Kidney (tissue), 14 donors: ENCODE measurements around the gene SETD3. TPM values are rescaled to one million over a fixed set of nuclear protein-coding genes. Genes with fewer than 3 reads are reported as not detected.

Source experiments
- DNase-seq, 5 donors: peaks; one replicate each; pipeline ENCODE4 v3.0.0-alpha.2; 2013 to 2020
- FAIRE-seq: peaks from 2 replicates; lab custom pipeline; 2012; peaks lifted over from hg19 to GRCh38; lab: Jason Lieb, UNC
- H3K27ac ChIP-seq, 2 donors: one replicate each; pipeline ENCODE4 v1.7.0; 2013; ENCODE audit warnings: low read depth in 2 of 2, low read length in 2 of 2, inconsistent platforms in 1 of 2
- H3K27me3 ChIP-seq: one replicate; pipeline ENCODE4 v1.7.1; 2013; ENCODE audit warnings: low read length, inconsistent platforms; ENCODE audit not compliant: control insufficient read depth, insufficient read depth
- H3K36me3 ChIP-seq, 3 donors: one replicate each; pipeline versions ENCODE4 v1.7.0 to v1.7.1; 2013; ENCODE audit warnings: low read length in 3 of 3, control low read depth in 1 of 3, inconsistent platforms in 1 of 3; ENCODE audit not compliant: insufficient read depth in 3 of 3, control insufficient read depth in 2 of 3
- H3K4me1 ChIP-seq, 3 donors: one replicate each; pipeline versions ENCODE4 v1.7.0 to v1.7.1; 2013; ENCODE audit warnings: low read length in 3 of 3, inconsistent platforms in 1 of 3, low read depth in 1 of 3; ENCODE audit not compliant: control insufficient read depth in 2 of 3, insufficient read depth in 2 of 3
- H3K4me3 ChIP-seq, 3 donors: one replicate each; pipeline versions ENCODE4 v1.7.0 to v1.8.1; 2013; ENCODE audit warnings: low read length in 3 of 3, control low read depth in 1 of 3, inconsistent platforms in 1 of 3
- H3K9ac ChIP-seq, 3 donors: one replicate each; pipeline versions ENCODE4 v1.7.0 to v1.7.1; 2013; ENCODE audit warnings: low read length in 3 of 3, control low read depth in 1 of 3, inconsistent platforms in 1 of 3
- H3K9me3 ChIP-seq, 3 donors: one replicate each; pipeline versions ENCODE4 v1.7.0 to v1.7.1; 2013; ENCODE audit warnings: low read length in 3 of 3, control low read depth in 1 of 3, inconsistent platforms in 1 of 3; ENCODE audit not compliant: control insufficient read depth in 2 of 3, insufficient read depth in 1 of 3
- intact Hi-C: fragments of 100-400 bp; cut with DNase I; formaldehyde crosslinking; loops from one replicate; pipeline ENCODE4 v1.11.1; 2022
- polyA plus RNA-seq: library from polyadenylated mRNA; stranded (reverse); fragments of 350-450 nt; fragmentation: Illumina TruSeq; extraction: RNeasy Lipid Tissue Mini Kit (QIAGEN cat#74804); gene quantifications from one replicate; pipeline ENCODE4 v1.2.3, GENCODE V29; 2014; ENCODE audit warnings: low read depth, low replicate concordance; ENCODE audit not compliant: insufficient read depth
- total RNA-seq: library from RNA; stranded (reverse); fragmentation: NEBNext Ultra II Directional; extraction: Animal tissue kit (Norgen Biotek cat#: 25700); gene quantifications from one replicate; pipeline ENCODE4 v1.2.1, GENCODE V29; 2021
- TF ChIP-seq, protein P1 (sequence below): IDR thresholded peaks from 3 replicates; pipeline ENCODE4 v1.5.1; 2012; ENCODE audit warnings: mild to moderate bottlenecking, moderate library complexity, borderline replicate concordance; ENCODE audit not compliant: insufficient read depth; ENCODE audit errors: extremely low read depth
- donor health status: control.
- donor health status: control.
- donor health status: control.
- donor health status: control.
- donor health status: control.
- donor health status: DM: yes; HTN: yes; CAD: no.
- donor health status: Normal renal cell carcinoma (clear cell type).

The SETD3 gene
- total and polyA plus RNA-seq, 2 donors from 2014 or later = 74.0 to 85.6 TPM

DNA sequence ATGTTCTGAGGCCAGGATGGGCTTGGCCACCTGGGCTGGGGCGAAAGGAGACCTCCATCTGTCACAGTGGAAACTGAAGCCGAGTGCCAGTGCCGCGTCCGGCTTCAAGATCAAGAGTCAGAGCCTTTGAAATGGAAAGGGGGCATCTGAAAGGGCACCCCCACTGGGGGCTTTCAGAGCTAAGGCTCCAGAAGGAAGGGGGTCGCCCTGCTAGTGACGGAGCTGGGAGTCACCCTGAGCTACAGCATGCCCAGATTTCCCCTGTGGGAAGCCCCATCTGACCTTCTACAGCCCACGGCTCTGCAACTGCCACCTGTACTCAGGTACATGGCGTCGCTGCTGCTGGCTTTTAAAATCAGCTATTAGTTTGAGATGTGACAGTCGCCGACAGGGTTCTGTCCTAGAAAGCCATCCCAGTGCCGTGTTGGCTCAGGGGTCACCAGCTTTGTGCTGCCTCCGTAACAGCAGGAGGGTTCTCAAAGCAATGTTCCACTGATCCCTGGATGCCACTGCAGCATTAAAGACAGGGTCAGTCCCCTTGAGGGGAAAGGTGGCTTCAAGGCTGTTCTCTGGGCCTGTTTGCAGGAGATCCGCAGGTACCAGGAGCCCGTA, 32.0 kb upstream of the SETD3 start:
- intact Hi-C loops = no loop called here
- H3K9me3 ChIP-seq = no peaks in the 10 kb centered on the region
- H3K36me3 ChIP-seq = peaks cover 2 to 17% (median 12%) of the 10 kb centered on the region in 3 donors
- H3K27me3 ChIP-seq = no peaks in the 10 kb centered on the region
- FAIRE-seq = no peak
- no peak overlapping the region for H3K4me3 ChIP-seq
- DNase-seq = peak in 2 of 5 donors; percentile 4 to 42
- H3K9ac ChIP-seq = no peak overlapping the region
- no peak overlapping the region for H3K27ac ChIP-seq
- H3K4me1 ChIP-seq = no peaks in the 10 kb centered on the region
- TF ChIP-seq, protein P1, sequence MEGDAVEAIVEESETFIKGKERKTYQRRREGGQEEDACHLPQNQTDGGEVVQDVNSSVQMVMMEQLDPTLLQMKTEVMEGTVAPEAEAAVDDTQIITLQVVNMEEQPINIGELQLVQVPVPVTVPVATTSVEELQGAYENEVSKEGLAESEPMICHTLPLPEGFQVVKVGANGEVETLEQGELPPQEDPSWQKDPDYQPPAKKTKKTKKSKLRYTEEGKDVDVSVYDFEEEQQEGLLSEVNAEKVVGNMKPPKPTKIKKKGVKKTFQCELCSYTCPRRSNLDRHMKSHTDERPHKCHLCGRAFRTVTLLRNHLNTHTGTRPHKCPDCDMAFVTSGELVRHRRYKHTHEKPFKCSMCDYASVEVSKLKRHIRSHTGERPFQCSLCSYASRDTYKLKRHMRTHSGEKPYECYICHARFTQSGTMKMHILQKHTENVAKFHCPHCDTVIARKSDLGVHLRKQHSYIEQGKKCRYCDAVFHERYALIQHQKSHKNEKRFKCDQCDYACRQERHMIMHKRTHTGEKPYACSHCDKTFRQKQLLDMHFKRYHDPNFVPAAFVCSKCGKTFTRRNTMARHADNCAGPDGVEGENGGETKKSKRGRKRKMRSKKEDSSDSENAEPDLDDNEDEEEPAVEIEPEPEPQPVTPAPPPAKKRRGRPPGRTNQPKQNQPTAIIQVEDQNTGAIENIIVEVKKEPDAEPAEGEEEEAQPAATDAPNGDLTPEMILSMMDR = no peak

DNA sequence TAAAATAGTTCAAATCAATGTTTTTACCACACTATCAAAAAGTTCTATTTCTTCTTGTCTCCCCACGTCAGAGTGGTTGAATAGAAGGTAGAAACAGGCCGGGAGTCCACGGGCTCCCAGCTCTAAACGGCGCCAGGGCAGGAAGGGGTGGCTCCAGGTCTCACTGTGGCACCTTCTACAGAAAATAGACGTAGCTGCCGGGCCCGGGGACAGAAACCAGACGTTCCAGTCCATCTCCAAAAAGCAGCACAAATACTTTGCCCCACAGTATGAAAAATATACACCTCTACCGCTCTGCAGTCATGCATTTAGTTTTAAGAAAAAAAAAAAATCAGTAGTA, 31.4 kb upstream of the SETD3 start:
- Histone ChIP-seq H3K9ac (no peak overlapping the region), H3K9me3 (no peaks in the 10 kb centered on the region), H3K4me3 (no peak overlapping the region), H3K36me3 (peaks cover 2 to 20% (median 14%) of the 10 kb centered on the region in 3 donors), H3K27ac (no peak overlapping the region), H3K27me3 (no peaks in the 10 kb centered on the region), H3K4me1 (no peaks in the 10 kb centered on the region)
- FAIRE-seq (no peak), DNase-seq (no peak)
- TF ChIP-seq, protein P1 = no peak
- intact Hi-C loops = no loop called here

DNA sequence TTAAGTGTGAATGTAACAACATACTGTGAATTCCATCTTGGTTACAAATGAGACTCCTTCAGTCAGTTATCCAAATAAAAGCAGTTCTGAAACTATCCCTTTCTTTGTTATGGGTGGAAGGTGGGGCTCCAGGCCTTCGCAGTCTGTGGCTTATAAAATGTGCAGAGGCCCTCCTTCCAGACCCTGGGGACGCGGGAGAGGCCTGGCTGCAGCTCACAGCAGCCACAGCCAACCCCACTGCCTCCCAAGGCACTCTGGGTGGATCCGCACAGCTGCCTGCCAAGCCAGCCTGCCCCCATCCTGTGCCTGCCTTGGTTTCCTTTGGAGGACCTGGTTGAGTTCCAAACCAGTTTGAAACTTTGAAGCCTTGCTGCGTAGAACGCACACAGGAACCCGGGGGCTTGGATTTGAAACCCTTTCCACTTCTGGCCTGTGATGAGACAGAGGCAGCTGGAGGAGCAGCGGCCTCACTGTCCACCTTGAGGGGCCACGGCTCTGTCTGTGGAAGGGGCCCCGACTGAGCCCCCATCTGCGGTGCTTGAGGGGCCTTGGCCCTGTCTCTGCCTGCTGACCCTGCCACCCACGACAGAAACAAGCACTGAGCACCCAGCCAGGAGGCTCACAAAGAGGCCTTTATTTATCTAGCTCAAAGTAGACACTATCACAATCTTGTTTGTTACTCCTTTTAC, 30.9 kb upstream of the SETD3 start:
- Histone ChIP-seq H3K9ac (no peak overlapping the region), H3K36me3 (peaks cover 3 to 21% (median 14%) of the 10 kb centered on the region in 3 donors), H3K4me3 (no peak overlapping the region), H3K27me3 (no peaks in the 10 kb centered on the region), H3K4me1 (no peaks in the 10 kb centered on the region), H3K27ac (no peak overlapping the region), H3K9me3 (no peaks in the 10 kb centered on the region)
- no peak for FAIRE-seq
- peak in 1 of 5 donors; percentile 56 for DNase-seq
- intact Hi-C loops = no loop called here
- TF ChIP-seq, protein P1 = no peak
